GM12892 (cell line): ENCODE data around the gene CST7.

Source experiments
- POLR2A ChIP-seq: IDR thresholded peaks from 2 replicates; pipeline ENCODE4 v1.6.1; 2011; ENCODE audit warnings: low read depth, low read length, control low read depth
- POLR2AphosphoS5 ChIP-seq: IDR thresholded peaks from 2 replicates; pipeline ENCODE4 v1.6.1; 2011; ENCODE audit warnings: low read depth, low read length, control low read depth

DNA sequence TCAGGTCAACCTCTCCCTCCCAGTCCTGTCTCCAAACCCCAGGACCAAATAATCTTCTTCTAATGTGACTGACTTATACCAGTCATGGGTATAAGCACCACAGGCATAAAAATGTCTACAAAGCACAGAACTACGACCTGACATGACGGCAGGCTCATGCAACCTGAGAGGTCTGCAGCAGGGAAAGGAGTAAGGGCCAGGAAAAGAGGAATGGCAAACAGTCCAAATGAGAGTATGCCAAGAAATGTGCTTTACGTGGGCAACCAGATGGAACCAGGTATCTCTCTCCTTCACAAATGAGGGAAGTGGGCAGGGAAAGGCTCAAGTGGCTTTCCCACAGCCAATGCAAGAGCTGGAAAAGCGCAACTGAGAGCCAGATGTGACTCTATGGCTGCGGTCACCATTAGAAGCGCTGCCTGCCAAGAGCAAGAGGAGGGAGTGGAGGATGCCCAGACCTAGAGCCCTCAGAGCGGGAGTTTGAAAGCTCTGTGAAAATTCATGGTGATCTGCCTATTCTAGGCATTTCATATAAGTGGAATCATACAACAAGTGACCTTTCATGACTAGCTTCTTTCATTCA is 37.5 kb downstream of the CST7 start:
- no peak for TF ChIP-seq POLR2AphosphoS5
- no peak for TF ChIP-seq POLR2A
